HG03342 (cell line): Measurements from ENCODE around the gene ABCC2.
"Not testable (repeated sequence)": the region's sequence is repeated elsewhere in the genome, so short reads cannot be mapped to it uniquely, and the experiment has no call there.

Source experiments
- ATAC-seq: cut with Tn5 transposase; IDR thresholded peaks from one replicate; pipeline ENCODE4 v1.9.1; 2021; ENCODE audit warnings: mild to moderate bottlenecking, moderate library complexity; ENCODE audit not compliant: unreplicated experiment

ABCC2 gene

GRCh38 chr10:99851825-99852224 is 69.4 kb downstream of the ABCC2 start:
- no peak for ATAC-seq

- no peak for ATAC-seq
Measured at GRCh38 chr10:99852481-99853213, 70.2 kb downstream of the ABCC2 start.

GRCh38 chr10:99853655-99854054 is 71.2 kb downstream of the ABCC2 start:
- ATAC-seq = no peak

GRCh38 chr10:99854860-99855259 is 72.4 kb downstream of the ABCC2 start:
- no peak for ATAC-seq

- ATAC-seq = no peak
Measured at GRCh38 chr10:99855479-99856071, 73.1 kb downstream of the ABCC2 start.

GRCh38 chr10:99858849-99859248 is 76.4 kb downstream of the ABCC2 start:
- no peak for ATAC-seq

- no peak for ATAC-seq
Measured at GRCh38 chr10:99859585-99859984, 77.1 kb downstream of the ABCC2 start.

GRCh38 chr10:99860466-99860865 is 78.0 kb downstream of the ABCC2 start:
- ATAC-seq = no peak

GRCh38 chr10:99863535-99864240 is 81.2 kb downstream of the ABCC2 start:
- ATAC-seq = not testable (repeated sequence)

- not testable (repeated sequence) for ATAC-seq
Measured at GRCh38 chr10:99867250-99867649, 84.8 kb downstream of the ABCC2 start.

GRCh38 chr10:99869581-99870122 is 87.2 kb downstream of the ABCC2 start:
- no peak for ATAC-seq

- ATAC-seq = no peak
Measured at GRCh38 chr10:99870123-99870730, 87.8 kb downstream of the ABCC2 start.

- ATAC-seq = no peak
Measured at GRCh38 chr10:99872367-99873162, 90.1 kb downstream of the ABCC2 start.

GRCh38 chr10:99873846-99874245 is 91.4 kb downstream of the ABCC2 start:
- no peak for ATAC-seq

GRCh38 chr10:99874341-99875085 is 92.1 kb downstream of the ABCC2 start:
- no peak for ATAC-seq

GRCh38 chr10:99875473-99875872 is 93.0 kb downstream of the ABCC2 start:
- no peak for ATAC-seq

GRCh38 chr10:99880080-99880835 is 97.8 kb downstream of the ABCC2 start:
- ATAC-seq = no peak

GRCh38 chr10:99881371-99881770 is 98.9 kb downstream of the ABCC2 start:
- no peak for ATAC-seq

- no peak for ATAC-seq
Measured at GRCh38 chr10:99883523-99883922, 101.1 kb downstream of the ABCC2 start.
